Activated CD4-positive, CD25-positive, alpha-beta regulatory T cell treated with anti-CD3 and anti-CD28 coated beads, Interleukin-2, amount 50 U/mL, for 16 hours (primary cell): Measurements from ENCODE around the gene ST8SIA3.
"Not testable (repeated sequence)": the region's sequence is repeated elsewhere in the genome, so short reads cannot be mapped to it uniquely, and the experiment has no call there.

Experiments used
- DNase-seq: peaks from one replicate; pipeline ENCODE4 v3.0.0-alpha.2; 2020; ENCODE audit warnings: low read depth, low spot score

ST8SIA3 gene

DNA sequence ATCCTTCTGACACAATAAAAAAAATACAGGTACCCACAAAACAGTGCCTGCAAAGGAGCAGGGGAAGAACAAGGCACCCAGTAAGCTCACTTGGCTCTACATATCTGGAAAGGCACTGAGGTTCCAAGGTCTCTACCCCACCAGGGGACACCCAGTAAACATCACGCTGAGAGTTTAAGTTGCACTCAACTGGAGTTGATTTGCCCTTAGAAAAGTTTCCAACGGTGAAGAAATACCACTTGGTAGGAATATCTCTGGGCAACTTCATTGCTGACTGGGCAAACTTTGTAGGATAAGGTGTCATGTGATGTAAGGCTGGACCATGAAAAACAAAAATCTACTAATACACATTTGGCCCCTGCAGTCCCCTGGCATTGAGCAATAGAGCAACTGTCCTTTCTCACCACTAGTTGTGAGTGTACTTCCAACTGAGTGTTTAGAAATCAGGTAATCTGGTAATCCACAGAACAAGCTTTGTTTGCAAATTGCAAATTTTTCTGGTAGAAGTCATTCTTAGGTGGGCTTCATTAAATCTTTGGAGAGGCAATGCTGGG is 14.2 kb downstream of the ST8SIA3 start:
- no peak for DNase-seq

DNA sequence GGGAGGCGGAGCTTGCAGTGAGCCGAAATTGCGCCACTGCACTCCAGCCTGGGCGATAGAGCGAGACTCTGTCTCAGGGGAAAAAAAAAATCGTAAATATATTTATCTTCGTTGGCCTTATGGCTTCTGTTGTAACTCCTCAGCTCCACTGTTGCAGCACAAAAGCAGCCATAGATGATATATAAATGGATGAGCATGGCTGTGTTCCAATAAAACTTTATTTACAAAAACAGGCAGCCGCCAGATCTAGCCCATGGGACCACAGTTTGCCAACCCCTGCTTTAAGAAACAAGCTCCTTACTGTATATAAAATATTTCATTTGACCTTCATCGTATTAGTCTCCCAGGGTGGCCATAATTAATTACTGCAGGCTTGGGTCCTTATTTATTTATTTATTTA is 20.1 kb downstream of the ST8SIA3 start:
- DNase-seq = no peak

DNA sequence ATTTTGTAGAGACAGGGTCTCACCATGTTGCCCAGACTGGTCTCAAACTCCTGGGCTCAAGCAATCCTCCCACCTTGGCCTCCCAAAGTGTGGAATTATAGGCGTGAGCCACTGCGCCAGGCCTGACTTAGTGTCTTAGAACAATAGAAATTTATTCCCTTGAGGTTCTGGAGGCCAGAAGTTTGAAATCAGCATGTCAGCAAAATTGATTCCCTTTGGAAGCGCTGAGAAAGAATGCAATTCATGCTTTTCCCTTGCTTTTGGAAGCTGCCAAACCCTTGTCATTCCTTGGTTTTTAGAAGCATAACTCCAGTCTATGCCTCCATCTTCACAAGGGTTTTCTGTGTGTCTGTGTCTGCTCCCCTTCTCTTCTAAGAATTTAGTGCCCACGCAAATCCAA is 20.7 kb downstream of the ST8SIA3 start:
- DNase-seq = no peak

GRCh38 chr18:57376503-57376902 is 24.1 kb downstream of the ST8SIA3 start:
- DNase-seq = no peak

- no peak for DNase-seq
Observed at GRCh38 chr18:57389271-57389670, 36.9 kb downstream of the ST8SIA3 start.

- DNase-seq = no peak
Observed at GRCh38 chr18:57390044-57390443, 37.7 kb downstream of the ST8SIA3 start.

GRCh38 chr18:57394749-57395148 is 42.4 kb downstream of the ST8SIA3 start:
- DNase-seq = not testable (repeated sequence)

DNA sequence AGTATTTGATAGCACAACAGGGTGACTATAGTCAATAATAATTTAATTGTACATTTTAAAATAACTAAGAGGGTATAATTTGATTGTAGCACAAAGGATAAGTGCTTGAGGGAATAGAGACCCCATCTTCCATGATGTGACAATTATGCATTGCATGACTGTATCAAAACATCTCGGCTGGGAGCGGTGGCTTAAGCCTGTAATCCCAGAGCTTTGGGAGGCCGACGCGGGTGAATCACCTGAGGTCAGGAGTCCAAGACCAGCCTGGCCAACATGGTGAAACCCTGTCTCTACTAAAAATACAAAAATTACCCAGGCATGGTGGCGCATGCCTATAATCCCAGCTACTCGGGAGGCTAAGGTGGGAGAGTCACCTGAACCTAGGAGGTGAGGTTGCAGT is 44.5 kb downstream of the ST8SIA3 start:
- not testable (repeated sequence) for DNase-seq

- no peak for DNase-seq
Observed at GRCh38 chr18:57397440-57398132, 45.2 kb downstream of the ST8SIA3 start.

GRCh38 chr18:57404345-57404744 is 52.0 kb downstream of the ST8SIA3 start:
- DNase-seq = no peak

DNA sequence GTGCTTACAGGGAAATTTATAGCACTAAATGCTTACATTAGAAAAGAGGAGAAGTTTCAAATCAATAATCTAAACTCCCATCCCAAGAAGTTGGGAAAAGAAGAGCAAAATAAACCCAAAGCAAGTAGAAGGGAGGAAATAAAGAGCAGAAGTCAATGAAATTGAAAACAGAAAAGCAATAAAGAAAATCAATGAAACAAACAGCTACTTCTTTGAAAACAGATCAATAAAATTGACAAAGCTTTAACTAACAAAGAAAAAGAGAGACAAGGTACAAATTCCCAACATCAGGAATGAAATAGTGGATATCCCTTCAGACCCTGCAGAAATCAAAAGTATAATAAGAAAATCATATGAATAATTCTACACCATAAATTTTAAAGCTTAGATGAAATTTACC is 57.3 kb downstream of the ST8SIA3 start:
- no peak for DNase-seq

GRCh38 chr18:57410749-57411148 is 58.4 kb downstream of the ST8SIA3 start:
- DNase-seq = no peak

- no peak for DNase-seq
Observed at GRCh38 chr18:57416542-57416941, 64.2 kb downstream of the ST8SIA3 start.
